ENCODE data around the gene COX14.
"Not testable (repeated sequence)": the region's sequence is repeated elsewhere in the genome, so short reads cannot be mapped to it uniquely, and the experiment has no call there.

Gene COX14

GRCh38 chr12:50077099-50077498 is 34.9 kb upstream of the COX14 start:
- in situ Hi-C loops (cut with MboI; ENCODE audit: low pct_unique_long_range_greater_than_20kb, low sequenced_read_pairs, unreplicated experiment): loop anchor here (10.0 kb wide), 1 partner anchor 88 kb away; the partner anchor contains the start of gene CERS5
- TF ChIP-seq, protein P1, sequence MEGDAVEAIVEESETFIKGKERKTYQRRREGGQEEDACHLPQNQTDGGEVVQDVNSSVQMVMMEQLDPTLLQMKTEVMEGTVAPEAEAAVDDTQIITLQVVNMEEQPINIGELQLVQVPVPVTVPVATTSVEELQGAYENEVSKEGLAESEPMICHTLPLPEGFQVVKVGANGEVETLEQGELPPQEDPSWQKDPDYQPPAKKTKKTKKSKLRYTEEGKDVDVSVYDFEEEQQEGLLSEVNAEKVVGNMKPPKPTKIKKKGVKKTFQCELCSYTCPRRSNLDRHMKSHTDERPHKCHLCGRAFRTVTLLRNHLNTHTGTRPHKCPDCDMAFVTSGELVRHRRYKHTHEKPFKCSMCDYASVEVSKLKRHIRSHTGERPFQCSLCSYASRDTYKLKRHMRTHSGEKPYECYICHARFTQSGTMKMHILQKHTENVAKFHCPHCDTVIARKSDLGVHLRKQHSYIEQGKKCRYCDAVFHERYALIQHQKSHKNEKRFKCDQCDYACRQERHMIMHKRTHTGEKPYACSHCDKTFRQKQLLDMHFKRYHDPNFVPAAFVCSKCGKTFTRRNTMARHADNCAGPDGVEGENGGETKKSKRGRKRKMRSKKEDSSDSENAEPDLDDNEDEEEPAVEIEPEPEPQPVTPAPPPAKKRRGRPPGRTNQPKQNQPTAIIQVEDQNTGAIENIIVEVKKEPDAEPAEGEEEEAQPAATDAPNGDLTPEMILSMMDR (IDR thresholded peaks at IDR 0.05; ENCODE audit: extremely low read depth, insufficient read depth, missing control alignments): no peak

DNA sequence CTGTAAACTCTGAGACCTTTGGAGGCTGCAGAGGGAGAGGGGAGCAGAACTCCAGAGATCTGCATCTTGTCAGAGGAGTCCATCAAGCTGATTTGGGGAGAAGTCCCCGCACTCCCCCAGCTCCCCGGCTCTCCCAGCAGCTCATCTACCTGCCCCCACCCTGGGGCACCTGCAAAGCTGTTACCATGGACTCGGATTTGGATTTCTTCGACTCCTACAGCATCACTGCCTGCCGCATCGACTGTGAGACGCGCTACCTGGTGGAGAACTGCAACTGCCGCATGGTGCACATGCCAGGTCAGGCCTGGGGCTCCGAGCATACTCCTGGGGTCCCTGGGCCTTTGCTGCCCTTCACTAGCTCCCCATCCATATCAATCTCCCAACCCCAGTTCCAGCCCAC is 33.8 kb upstream of the COX14 start:
- in situ Hi-C loops (cut with MboI; ENCODE audit: low pct_unique_long_range_greater_than_20kb, low sequenced_read_pairs, unreplicated experiment): loop anchor here (10.0 kb wide), 1 partner anchor 87 kb away; the partner anchor contains the start of gene CERS5
- no peak for DNase-seq (ENCODE audit: low spot score)
- TF ChIP-seq, protein P1 (IDR thresholded peaks at IDR 0.05; ENCODE audit: extremely low read depth, insufficient read depth, missing control alignments): no peak

More at GRCh38 chr12:50077099-50077498, 34.9 kb upstream of the COX14 start:
- DNase-seq (ENCODE audit: low spot score): no peak

GRCh38 chr12:50079771-50080170 is 32.3 kb upstream of the COX14 start:
- in situ Hi-C loops (cut with MboI; ENCODE audit: low pct_unique_long_range_greater_than_20kb, low sequenced_read_pairs, unreplicated experiment): loop anchor here (10.0 kb wide), 1 partner anchor 85 kb away; the partner anchor contains the start of gene CERS5
- DNase-seq (ENCODE audit: low spot score): no peak
- TF ChIP-seq, protein P1 (IDR thresholded peaks at IDR 0.05; ENCODE audit: extremely low read depth, insufficient read depth, missing control alignments): no peak

GRCh38 chr12:50081096-50081808 is 30.8 kb upstream of the COX14 start:
- DNase-seq (ENCODE audit: low spot score): no peak
- in situ Hi-C loops (cut with MboI; ENCODE audit: low pct_unique_long_range_greater_than_20kb, low sequenced_read_pairs, unreplicated experiment): no loop called here
- TF ChIP-seq, protein P1 (IDR thresholded peaks at IDR 0.05; ENCODE audit: extremely low read depth, insufficient read depth, missing control alignments): no peak

DNA sequence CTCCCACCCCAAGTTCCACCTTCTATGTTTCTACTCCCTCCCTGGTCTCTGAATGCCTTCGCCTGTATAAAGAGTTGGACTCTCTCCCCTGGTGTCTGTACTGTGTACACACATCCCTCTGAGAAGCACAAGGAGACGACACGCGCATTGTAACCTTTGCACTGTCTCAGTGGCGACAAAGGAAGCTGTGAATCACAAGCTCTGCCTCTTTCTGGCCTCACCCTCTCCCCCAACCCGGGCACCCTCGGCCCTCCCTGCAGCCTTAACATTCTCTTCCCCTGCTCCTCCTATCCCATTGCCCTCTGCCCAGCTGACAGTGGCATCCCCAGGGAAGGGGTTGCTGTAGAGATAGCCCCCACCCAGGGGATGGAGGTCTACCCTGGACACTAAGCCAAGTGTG is 29.4 kb upstream of the COX14 start:
- in situ Hi-C loops (cut with MboI; ENCODE audit: low pct_unique_long_range_greater_than_20kb, low sequenced_read_pairs, unreplicated experiment): no loop called here
- no peak for DNase-seq (ENCODE audit: low spot score)
- TF ChIP-seq, protein P1 (IDR thresholded peaks at IDR 0.05; ENCODE audit: extremely low read depth, insufficient read depth, missing control alignments): no peak

GRCh38 chr12:50083301-50083700 is 28.7 kb upstream of the COX14 start:
- TF ChIP-seq, protein P1 (IDR thresholded peaks at IDR 0.05; ENCODE audit: extremely low read depth, insufficient read depth, missing control alignments): no peak
- DNase-seq (ENCODE audit: low spot score): no peak
- in situ Hi-C loops (cut with MboI; ENCODE audit: low pct_unique_long_range_greater_than_20kb, low sequenced_read_pairs, unreplicated experiment): no loop called here

DNA sequence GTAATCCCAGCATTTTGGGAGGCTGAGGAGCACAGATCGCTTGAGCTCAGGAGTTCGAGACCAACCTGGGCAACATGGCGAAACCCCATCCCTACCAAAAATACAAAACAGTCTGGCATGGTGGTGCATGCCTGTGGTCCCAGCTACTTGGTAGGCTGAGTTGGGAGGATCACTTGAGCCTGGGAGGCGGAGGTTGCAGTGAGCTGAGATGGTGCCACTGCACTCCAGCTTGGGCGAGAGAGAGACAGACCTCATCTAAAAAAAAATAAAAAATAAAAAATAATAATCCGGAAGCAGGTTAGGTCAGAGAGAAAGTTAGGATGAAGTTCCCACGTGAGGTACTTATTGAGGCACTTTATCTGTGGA is 27.6 kb upstream of the COX14 start:
- in situ Hi-C loops (cut with MboI; ENCODE audit: low pct_unique_long_range_greater_than_20kb, low sequenced_read_pairs, unreplicated experiment); DNase-seq (ENCODE audit: low spot score): not testable (repeated sequence)
